Thyroid gland (tissue), 4 donors: ENCODE results near the gene TMEM164. TPM values are rescaled to one million over a fixed set of nuclear protein-coding genes. Genes with fewer than 3 reads are reported as not detected.

Experiments used
- DNase-seq, 2 donors: peaks; one replicate each; pipeline ENCODE4 v3.0.0-alpha.2; 2019
- H3K27ac ChIP-seq, 3 donors: fragments of 200-600 bp; sonication (generic); 1 replicate in 2 of 3; 2 replicates in 1 of 3; pipeline ENCODE4 v1.5.1; 2016 to 2019; ENCODE audit warnings: mild to moderate bottlenecking in 1 of 3, moderate library complexity in 1 of 3
- H3K27me3 ChIP-seq: fragments of 200-600 bp; sonication (generic); one replicate; pipeline ENCODE4 v1.5.1; 2019
- H3K36me3 ChIP-seq, 2 donors: fragments of 200-600 bp; sonication (generic); one replicate each; pipeline ENCODE4 v1.5.1; 2016 to 2019
- H3K4me1 ChIP-seq, 2 donors: fragments of 200-600 bp; sonication (generic); one replicate each; pipeline ENCODE4 v1.5.1; 2017 to 2019
- H3K4me3 ChIP-seq, 3 donors: fragments of 200-600 bp; sonication (generic); replicated peaks in 1 of 3; 1 replicate in 2 of 3; 2 replicates in 1 of 3; pipeline ENCODE4 v1.5.1; 2016; ENCODE audit warnings: mild to moderate bottlenecking in 1 of 3
- H3K9me3 ChIP-seq: fragments of 200-600 bp; sonication (generic); one replicate; pipeline ENCODE4 v1.5.1; 2017
- POLR2A ChIP-seq, 2 donors: fragments of 450-650 bp; IDR thresholded peaks; one replicate each; pipeline ENCODE4 v1.6.1; 2017; ENCODE audit warnings: antibody characterized with exemption in 2 of 2, mild to moderate bottlenecking in 2 of 2, moderate library complexity in 1 of 2
- WGBS, 2 donors: methylation state at CpG; one replicate each; pipeline ENCODE4 v1.1.5; 2017; 5-methylcytosine and 5-hydroxymethylcytosine counted together
- intact Hi-C: fragments of 100-400 bp; cut with DNase I; formaldehyde crosslinking; loops from one replicate; pipeline ENCODE4 v1.15.1; 2023
- total RNA-seq, 4 donors: library from RNA; depleted of rRNA; stranded (reverse); fragments of >200 nt; gene quantifications; one replicate each; pipeline ENCODE4 v1.2.3, GENCODE V29; 2016
- TF ChIP-seq, protein P1 (sequence below), 6 experiments: fragments of 200-600 bp in 3 of 6; fragments of 450-650 bp in 3 of 6; sonication (generic) in 3 of 6; IDR thresholded peaks; one replicate each; pipeline ENCODE4 v1.5.1; 2016 to 2019; ENCODE audit warnings: antibody characterized with exemption in 6 of 6, mild to moderate bottlenecking in 2 of 6, inconsistent platforms in 1 of 6, moderate library complexity in 1 of 6

Gene TMEM164
- total RNA-seq, 4 donors from 2014 or later: 28.8 to 40.0 (median 33.8) TPM

DNA sequence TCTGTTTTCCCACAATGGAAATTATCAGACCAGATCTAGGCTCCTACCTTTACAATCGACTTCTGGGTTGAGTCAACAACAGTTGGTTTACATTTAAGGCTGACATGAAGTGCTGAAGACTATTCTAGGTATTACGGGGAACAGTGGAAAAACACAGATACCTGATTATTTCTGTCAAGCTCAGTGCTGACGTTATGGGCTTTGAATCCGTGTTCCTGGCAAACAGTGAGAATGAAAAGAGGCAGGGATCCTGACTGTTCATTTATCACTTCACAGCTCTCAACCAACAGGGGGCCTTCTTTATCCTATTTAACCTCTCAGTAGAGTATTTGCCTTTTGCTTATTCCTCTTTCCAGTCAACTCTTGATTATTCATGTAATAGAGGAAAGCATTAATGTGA lies 43.1 kb downstream of the TMEM164 start:
- no peak for TF ChIP-seq POLR2A (IDR thresholded peaks at IDR 0.05)
- TF ChIP-seq, protein P1, sequence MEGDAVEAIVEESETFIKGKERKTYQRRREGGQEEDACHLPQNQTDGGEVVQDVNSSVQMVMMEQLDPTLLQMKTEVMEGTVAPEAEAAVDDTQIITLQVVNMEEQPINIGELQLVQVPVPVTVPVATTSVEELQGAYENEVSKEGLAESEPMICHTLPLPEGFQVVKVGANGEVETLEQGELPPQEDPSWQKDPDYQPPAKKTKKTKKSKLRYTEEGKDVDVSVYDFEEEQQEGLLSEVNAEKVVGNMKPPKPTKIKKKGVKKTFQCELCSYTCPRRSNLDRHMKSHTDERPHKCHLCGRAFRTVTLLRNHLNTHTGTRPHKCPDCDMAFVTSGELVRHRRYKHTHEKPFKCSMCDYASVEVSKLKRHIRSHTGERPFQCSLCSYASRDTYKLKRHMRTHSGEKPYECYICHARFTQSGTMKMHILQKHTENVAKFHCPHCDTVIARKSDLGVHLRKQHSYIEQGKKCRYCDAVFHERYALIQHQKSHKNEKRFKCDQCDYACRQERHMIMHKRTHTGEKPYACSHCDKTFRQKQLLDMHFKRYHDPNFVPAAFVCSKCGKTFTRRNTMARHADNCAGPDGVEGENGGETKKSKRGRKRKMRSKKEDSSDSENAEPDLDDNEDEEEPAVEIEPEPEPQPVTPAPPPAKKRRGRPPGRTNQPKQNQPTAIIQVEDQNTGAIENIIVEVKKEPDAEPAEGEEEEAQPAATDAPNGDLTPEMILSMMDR (IDR thresholded peaks at IDR 0.05): no peak
- Histone ChIP-seq H3K4me1 (no peaks in the 10 kb centered on the region), H3K27me3 (no peaks in the 10 kb centered on the region), H3K36me3 (no peaks in the 10 kb centered on the region), H3K27ac (no peak overlapping the region), H3K4me3 (no peak overlapping the region), H3K9me3 (no peaks in the 10 kb centered on the region)
- intact Hi-C loops: no loop called here
- WGBS, 2 donors: 73 to 81% methylated on average over 4 of the region's 4 CpGs
- no peak for DNase-seq

DNA sequence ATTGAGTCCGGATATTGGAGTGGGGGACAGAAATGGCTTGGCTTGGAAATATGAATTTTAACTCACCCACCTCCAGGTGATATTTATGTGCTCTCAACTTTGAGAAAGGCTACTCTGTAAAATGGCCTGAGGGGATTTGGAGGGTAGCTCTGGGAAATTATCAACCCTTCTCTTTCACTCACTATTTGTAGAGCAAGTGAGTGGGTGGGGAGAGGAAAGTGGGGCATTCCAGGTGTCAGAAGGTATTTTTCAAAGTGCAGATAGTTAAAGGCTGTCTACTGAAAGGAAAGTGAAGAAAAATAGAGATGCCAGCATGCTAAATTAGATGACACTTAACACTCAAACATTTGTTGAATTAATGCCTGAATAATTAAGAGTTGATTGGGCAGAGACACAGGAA lies 44.1 kb downstream of the TMEM164 start:
- DNase-seq: no peak
- Histone ChIP-seq H3K27ac (no peak overlapping the region), H3K4me1 (no peaks in the 10 kb centered on the region), H3K4me3 (no peak overlapping the region), H3K27me3 (no peaks in the 10 kb centered on the region), H3K9me3 (no peaks in the 10 kb centered on the region), H3K36me3 (no peaks in the 10 kb centered on the region)
- TF ChIP-seq, protein P1 (IDR thresholded peaks at IDR 0.05): no peak
- no peak for TF ChIP-seq POLR2A (IDR thresholded peaks at IDR 0.05)
- intact Hi-C loops: no loop called here
- WGBS, 2 donors: 100% methylated on average over 1 of the region's 1 CpG

DNA sequence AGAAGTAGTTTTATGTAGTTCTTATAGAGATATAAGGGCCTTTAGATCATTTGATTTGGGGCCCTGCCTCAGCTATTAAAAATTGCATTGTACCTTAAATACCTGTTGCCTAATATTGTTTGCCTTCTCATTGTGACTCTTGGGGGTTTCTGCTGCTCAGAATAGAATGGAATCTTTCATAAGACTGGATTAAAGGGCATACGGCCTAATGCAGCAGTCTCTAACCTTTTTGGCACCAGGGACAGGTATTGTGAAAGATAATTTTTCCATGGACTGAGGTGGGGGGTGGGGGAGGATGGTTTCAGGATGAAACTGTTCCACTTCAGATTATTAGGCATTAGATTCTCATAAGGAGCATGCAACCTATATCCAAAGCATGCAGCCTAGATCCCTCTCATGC lies 46.2 kb downstream of the TMEM164 start:
- no peaks in the 10 kb centered on the region for H3K27me3 ChIP-seq
- no peak for DNase-seq
- H3K36me3 ChIP-seq: no peaks in the 10 kb centered on the region
- H3K4me3 ChIP-seq: no peak overlapping the region
- TF ChIP-seq, protein P1 (IDR thresholded peaks at IDR 0.05): no peak
- no peak for TF ChIP-seq POLR2A (IDR thresholded peaks at IDR 0.05)
- no peak overlapping the region for H3K27ac ChIP-seq
- no peaks in the 10 kb centered on the region for H3K9me3 ChIP-seq
- no peaks in the 10 kb centered on the region for H3K4me1 ChIP-seq
- intact Hi-C loops: no loop called here
- 64 to 80% methylated on average over 1 of the region's 1 CpG for WGBS, 2 donors

DNA sequence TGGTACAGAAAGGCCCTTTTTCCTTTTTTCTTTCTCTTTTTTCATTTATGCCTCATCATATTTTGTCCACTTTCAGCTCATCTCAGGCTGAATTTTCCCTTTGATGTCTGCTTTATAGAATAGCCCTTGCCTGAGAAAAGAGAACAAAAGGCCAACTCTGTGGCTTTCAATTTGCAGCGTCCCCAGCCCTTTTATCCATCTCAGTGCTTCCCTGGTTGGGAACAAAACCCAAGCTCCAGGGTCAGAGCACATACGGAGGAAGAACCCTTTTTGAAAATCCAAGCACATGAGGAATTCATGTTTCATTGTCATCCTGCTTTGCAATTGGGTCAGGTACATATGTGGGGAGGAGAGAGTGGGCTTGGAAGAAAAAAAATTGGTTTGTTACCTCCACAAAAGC lies 47.5 kb downstream of the TMEM164 start:
- intact Hi-C loops: no loop called here
- TF ChIP-seq, protein P1 (IDR thresholded peaks at IDR 0.05): no peak
- no peak for TF ChIP-seq POLR2A (IDR thresholded peaks at IDR 0.05)
- no peaks in the 10 kb centered on the region for H3K27me3 ChIP-seq
- 87 to 88% methylated on average over 2 of the region's 2 CpGs for WGBS, 2 donors
- no peaks in the 10 kb centered on the region for H3K4me1 ChIP-seq
- no peak overlapping the region for H3K4me3 ChIP-seq
- no peaks in the 10 kb centered on the region for H3K9me3 ChIP-seq
- no peaks in the 10 kb centered on the region for H3K36me3 ChIP-seq
- H3K27ac ChIP-seq: no peak overlapping the region
- DNase-seq: no peak

DNA sequence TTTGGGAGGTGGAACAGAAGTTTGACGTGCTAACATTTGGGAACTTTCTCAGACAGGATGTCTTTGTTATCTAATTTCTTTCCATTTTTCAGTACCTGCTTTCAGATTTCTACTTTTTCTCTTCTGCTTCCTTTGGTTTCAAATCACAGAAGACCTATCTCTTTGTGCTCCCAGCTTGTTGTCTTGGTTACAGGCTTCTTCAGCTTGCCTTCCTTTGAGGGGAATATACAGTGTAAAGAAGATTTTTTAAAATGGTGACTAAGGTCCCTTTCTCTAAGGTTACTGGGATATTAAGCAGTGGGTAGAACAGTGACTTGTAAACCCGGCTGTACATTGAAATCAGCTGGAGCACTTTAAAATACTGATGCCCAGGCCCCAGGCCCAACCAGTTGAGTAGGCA lies 48.0 kb downstream of the TMEM164 start:
- no peak overlapping the region for H3K27ac ChIP-seq
- H3K4me3 ChIP-seq: no peak overlapping the region
- H3K36me3 ChIP-seq: no peaks in the 10 kb centered on the region
- no peak for DNase-seq
- WGBS, 2 donors: 87 to 93% methylated on average over 2 of the region's 2 CpGs
- TF ChIP-seq, protein P1 (IDR thresholded peaks at IDR 0.05): no peak
- TF ChIP-seq POLR2A (IDR thresholded peaks at IDR 0.05): no peak
- intact Hi-C loops: no loop called here
- H3K27me3 ChIP-seq: no peaks in the 10 kb centered on the region
- H3K9me3 ChIP-seq: no peaks in the 10 kb centered on the region
- H3K4me1 ChIP-seq: no peaks in the 10 kb centered on the region
